ENCODE data around the gene ZBTB6.

- no peak for TF ChIP-seq CTCF (conservative IDR thresholded peaks at IDR 0.05; ENCODE audit: low read length)
- no peak for TF ChIP-seq EZH2phosphoT487 (IDR thresholded peaks at IDR 0.05; ENCODE audit: borderline replicate concordance)
Observed at GRCh38 chr9:122860319-122861142, 52.6 kb downstream of the ZBTB6 start.
